ENCODE measurements around the gene DNAJC18. TPM values are rescaled to one million over a fixed set of nuclear protein-coding genes. Genes with fewer than 3 reads are reported as not detected.

DNAJC18 gene
- total and polyA plus RNA-seq, 2 of the 8 experiments (the other 6 are each of a cell fraction or from before 2014, with no cell fraction given): 7.8 to 29.2 TPM

DNA sequence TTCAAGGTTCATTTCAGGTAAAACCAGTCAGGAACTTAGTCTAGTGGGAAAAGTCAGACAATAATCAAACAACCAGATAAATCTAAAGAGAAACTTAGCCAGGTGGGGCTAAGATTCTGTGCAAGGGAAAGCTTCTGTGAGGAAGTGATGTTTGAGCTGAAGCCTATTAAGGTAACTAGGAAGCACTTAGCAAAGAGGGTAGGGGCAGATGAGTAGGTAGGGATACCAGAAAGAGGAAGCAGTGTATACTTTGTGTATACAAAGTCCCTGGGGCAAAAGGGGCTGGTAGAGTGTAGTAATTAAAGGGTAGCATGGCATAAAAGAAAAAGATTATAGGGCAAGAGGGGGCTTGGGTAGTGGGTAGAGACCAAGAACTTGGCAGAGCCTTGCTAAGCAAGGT is 31.8 kb downstream of the DNAJC18 start (continued):
- no peak for TF ChIP-seq TAF7 (optimal IDR thresholded peaks at IDR 0.05; ENCODE audit: borderline replicate concordance, low read depth, low read length)
- TF ChIP-seq CBX8 (IDR thresholded peaks at IDR 0.05; ENCODE audit: borderline replicate concordance, low read depth, low read length): no peak
- TF ChIP-seq BRCA1 (IDR thresholded peaks at IDR 0.05; ENCODE audit: low read depth, low read length): no peak
- TF ChIP-seq CHD2 (IDR thresholded peaks at IDR 0.05; ENCODE audit: low read length): no peak
- TF ChIP-seq RBBP5 (IDR thresholded peaks at IDR 0.05; ENCODE audit: borderline replicate concordance, low read depth, low read length): no peak
- no peak for TF ChIP-seq CHD7 (IDR thresholded peaks at IDR 0.05; ENCODE audit: insufficient replicate concordance, low read length)
